Activated T-cell treated with anti-CD3 and anti-CD28 coated beads, Interleukin-2, amount 50 U/mL, for 24 hours (primary cell): ENCODE measurements around the gene DNAAF8.

Experiments used
- DNase-seq: peaks from one replicate; pipeline ENCODE4 v3.0.0-alpha.2; 2020
- H3K27ac Mint-ChIP-seq: 2 replicates; pipeline ENCODE4 v1.8.0; 2020; ENCODE audit warnings: mild to moderate bottlenecking, mixed read lengths
- H3K27me3 Mint-ChIP-seq: 2 replicates; pipeline ENCODE4 v1.8.0; 2020; ENCODE audit warnings: mixed read lengths
- H3K36me3 Mint-ChIP-seq: 2 replicates; pipeline ENCODE4 v1.8.0; 2020; ENCODE audit warnings: low read depth, mixed read lengths
- H3K4me1 Mint-ChIP-seq: 2 replicates; pipeline ENCODE4 v1.8.0; 2020; ENCODE audit warnings: low read depth, mixed read lengths
- H3K4me3 Mint-ChIP-seq: 2 replicates; pipeline ENCODE4 v1.8.0; 2020; ENCODE audit warnings: mild to moderate bottlenecking, moderate library complexity, mixed read lengths
- H3K9me3 Mint-ChIP-seq: 2 replicates; pipeline ENCODE4 v1.8.0; 2020; ENCODE audit warnings: mixed read lengths

DNAAF8 gene

GRCh38 chr16:4692460-4693295 lies 41.7 kb upstream of the DNAAF8 start:
- DNase-seq: peak; percentile 61
- Mint-ChIP-seq H3K27me3 (no peaks in the 10 kb centered on the region), H3K9me3 (no peaks in the 10 kb centered on the region), H3K4me3 (peak overlapping the region; percentile 82), H3K27ac (peak overlapping the region; percentile 91), H3K36me3 (peaks cover 41% of the 10 kb centered on the region), H3K4me1 (peaks cover 20% of the 10 kb centered on the region)

- Mint-ChIP-seq H3K36me3 (peaks cover 41% of the 10 kb centered on the region), H3K4me3 (peak within 1 kb of the TSS; percentile 82), H3K4me1 (peaks cover 20% of the 10 kb centered on the region), H3K27ac (peak within 1 kb of the TSS; percentile 91), H3K27me3 (no peaks in the 10 kb centered on the region), H3K9me3 (no peaks in the 10 kb centered on the region)
- DNase-seq: peak; percentile 98
Measured at GRCh38 chr16:4693296-4693955, 40.9 kb upstream of the DNAAF8 start, which contains the start of gene NUDT16L1. NUDT16L1 (plus strand) TSS chr16:4693562; CDS start chr16:4693727, 165 bp downstream.

GRCh38 chr16:4693956-4694641 lies 40.2 kb upstream of the DNAAF8 start:
- Mint-ChIP-seq H3K9me3 (no peaks in the 10 kb centered on the region), H3K27me3 (no peaks in the 10 kb centered on the region), H3K36me3 (peaks cover 43% of the 10 kb centered on the region), H3K27ac (peak overlapping the region; percentile 89), H3K4me1 (peaks cover 20% of the 10 kb centered on the region), H3K4me3 (peak overlapping the region; percentile 82)
- DNase-seq: peak; percentile 68

- Mint-ChIP-seq H3K36me3 (peaks cover 50% of the 10 kb centered on the region), H3K9me3 (no peaks in the 10 kb centered on the region), H3K4me1 (peaks cover 27% of the 10 kb centered on the region), H3K27ac (peak overlapping the region; percentile 89), H3K27me3 (no peaks in the 10 kb centered on the region), H3K4me3 (peak overlapping the region; percentile 82)
- no peak for DNase-seq
Measured at GRCh38 chr16:4694642-4695451, 39.5 kb upstream of the DNAAF8 start.

GRCh38 chr16:4695473-4696171 lies 38.7 kb upstream of the DNAAF8 start:
- Mint-ChIP-seq H3K36me3 (peaks cover 52% of the 10 kb centered on the region), H3K9me3 (no peaks in the 10 kb centered on the region), H3K27me3 (no peaks in the 10 kb centered on the region), H3K4me3 (peak overlapping the region; percentile 82), H3K27ac (peak overlapping the region; percentile 84), H3K4me1 (peaks cover 35% of the 10 kb centered on the region)
- DNase-seq: no peak

- Mint-ChIP-seq H3K36me3 (peaks cover 59% of the 10 kb centered on the region), H3K27ac (peak overlapping the region; percentile 84), H3K9me3 (no peaks in the 10 kb centered on the region), H3K4me3 (peak overlapping the region; percentile 23), H3K27me3 (no peaks in the 10 kb centered on the region), H3K4me1 (peaks cover 38% of the 10 kb centered on the region)
- no peak for DNase-seq
Measured at GRCh38 chr16:4696172-4696904, 38.0 kb upstream of the DNAAF8 start.

- no peak for DNase-seq
- peaks cover 65% of the 10 kb centered on the region for H3K36me3 Mint-ChIP-seq
- H3K4me3 Mint-ChIP-seq: no peak overlapping the region
- no peaks in the 10 kb centered on the region for H3K9me3 Mint-ChIP-seq
- no peaks in the 10 kb centered on the region for H3K27me3 Mint-ChIP-seq
- H3K4me1 Mint-ChIP-seq: peaks cover 38% of the 10 kb centered on the region
- H3K27ac Mint-ChIP-seq: peak overlapping the region; percentile 6
Measured at GRCh38 chr16:4696905-4697847, 37.2 kb upstream of the DNAAF8 start.

GRCh38 chr16:4697848-4698291 lies 36.5 kb upstream of the DNAAF8 start:
- peaks cover 68% of the 10 kb centered on the region for H3K36me3 Mint-ChIP-seq
- no peak for DNase-seq
- no peaks in the 10 kb centered on the region for H3K9me3 Mint-ChIP-seq
- no peak overlapping the region for H3K4me3 Mint-ChIP-seq
- H3K27me3 Mint-ChIP-seq: no peaks in the 10 kb centered on the region
- peaks cover 31% of the 10 kb centered on the region for H3K4me1 Mint-ChIP-seq
- no peak overlapping the region for H3K27ac Mint-ChIP-seq

GRCh38 chr16:4698321-4699045 lies 35.9 kb upstream of the DNAAF8 start:
- peaks cover 70% of the 10 kb centered on the region for H3K36me3 Mint-ChIP-seq
- H3K4me1 Mint-ChIP-seq: peaks cover 28% of the 10 kb centered on the region
- DNase-seq: no peak
- no peak overlapping the region for H3K27ac Mint-ChIP-seq
- H3K9me3 Mint-ChIP-seq: no peaks in the 10 kb centered on the region
- H3K27me3 Mint-ChIP-seq: no peaks in the 10 kb centered on the region
- H3K4me3 Mint-ChIP-seq: no peak overlapping the region

GRCh38 chr16:4699046-4699556 lies 35.2 kb upstream of the DNAAF8 start:
- H3K9me3 Mint-ChIP-seq: no peaks in the 10 kb centered on the region
- H3K4me1 Mint-ChIP-seq: peaks cover 28% of the 10 kb centered on the region

GRCh38 chr16:4700380-4700996 lies 33.8 kb upstream of the DNAAF8 start:
- Mint-ChIP-seq H3K36me3 (peaks cover 81% of the 10 kb centered on the region), H3K4me3 (no peak overlapping the region), H3K27ac (peak overlapping the region; percentile 66), H3K27me3 (no peaks in the 10 kb centered on the region), H3K9me3 (no peaks in the 10 kb centered on the region), H3K4me1 (peaks cover 20% of the 10 kb centered on the region)
- peak; percentile 41 for DNase-seq

More at GRCh38 chr16:4699046-4699556, 35.2 kb upstream of the DNAAF8 start:
- Mint-ChIP-seq H3K4me3 (no peak overlapping the region), H3K27me3 (no peaks in the 10 kb centered on the region), H3K36me3 (peaks cover 75% of the 10 kb centered on the region), H3K27ac (peak overlapping the region; percentile 59)
- no peak for DNase-seq
